ENCODE measurements around the gene IRF9. TPM values are rescaled to one million over a fixed set of nuclear protein-coding genes. Genes with fewer than 3 reads are reported as not detected.
A peak's percentile ranks its signal among the peaks of the same experiment; 100 is the strongest.

The IRF9 gene
- total and polyA plus RNA-seq, 2 of the 13 experiments (the other 11 are each of a cell fraction or from before 2014, with no cell fraction given): 14.9 to 49.7 TPM

- 0 out of 2 replicates have a peak, but pooled peaks have one; percentile 35 for TF ChIP-seq ZBTB20 (CRISPR knock-in tag; IDR thresholded peaks at IDR 0.05; ENCODE audit: borderline replicate concordance, low read depth)
- no peak; the same call in 1 of the 2 replicates for TF ChIP-seq KDM6A (CRISPR knock-in tag; IDR thresholded peaks at IDR 0.05; ENCODE audit: low read depth)
- peak; percentile 73 for TF ChIP-seq ATF2 (CRISPR knock-in tag; IDR thresholded peaks at IDR 0.05)
- TF ChIP-seq ZBTB4 (CRISPR knock-in tag; IDR thresholded peaks at IDR 0.05; ENCODE audit: borderline replicate concordance): peak; percentile 11
- no peak for TF ChIP-seq MTA3 (CRISPR knock-in tag; IDR thresholded peaks at IDR 0.05)
- TF ChIP-seq CEBPG (CRISPR knock-in tag; IDR thresholded peaks at IDR 0.05): peak; percentile 16; the same call in 1 of the 2 replicates
- TF ChIP-seq SP5 (CRISPR knock-in tag; IDR thresholded peaks at IDR 0.05; ENCODE audit: borderline replicate concordance, low read depth): peak; percentile 96
- no peak for TF ChIP-seq ZNF703 (CRISPR knock-in tag; IDR thresholded peaks at IDR 0.05; ENCODE audit: borderline replicate concordance)
- 0 out of 2 replicates have a peak, but pooled peaks have one; percentile 20 for TF ChIP-seq MEIS2 (CRISPR knock-in tag; IDR thresholded peaks at IDR 0.05)
- TF ChIP-seq RAD51 (IDR thresholded peaks at IDR 0.05; ENCODE audit: borderline replicate concordance): no peak
- TF ChIP-seq ETV6 (CRISPR knock-in tag; conservative IDR thresholded peaks at IDR 0.05): peak; percentile 93
- no peak for TF ChIP-seq NBN (conservative IDR thresholded peaks at IDR 0.05)
- no peak for TF ChIP-seq CBX2 (IDR thresholded peaks at IDR 0.05; ENCODE audit: low read depth, low read length)
- peak; percentile 36; the same call in 1 of the 2 replicates for TF ChIP-seq CBX2 (CRISPR knock-in tag; IDR thresholded peaks at IDR 0.05; ENCODE audit: low read depth)
- peak; percentile 95 for TF ChIP-seq ZNF788 (CRISPR knock-in tag; IDR thresholded peaks at IDR 0.05; ENCODE audit: borderline replicate concordance)
- no peak for TF ChIP-seq ZNF891 (CRISPR knock-in tag; IDR thresholded peaks at IDR 0.05)
- TF ChIP-seq ZNF749 (CRISPR knock-in tag; IDR thresholded peaks at IDR 0.05; ENCODE audit: borderline replicate concordance): peak; percentile 61; the same call in 1 of the 2 replicates
- TF ChIP-seq ZNF850 (CRISPR knock-in tag; conservative IDR thresholded peaks at IDR 0.05): no peak
- TF ChIP-seq CBX5 (CRISPR knock-in tag; IDR thresholded peaks at IDR 0.05; ENCODE audit: borderline replicate concordance): peak; percentile 84; the same call in 1 of the 2 replicates
- no peak for TF ChIP-seq ZFP41 (CRISPR knock-in tag; IDR thresholded peaks at IDR 0.05; ENCODE audit: borderline replicate concordance)
- TF ChIP-seq POLR2G (IDR thresholded peaks at IDR 0.05; ENCODE audit: low read depth, low read length): peak; percentile 88
- peak; percentile 6 for TF ChIP-seq ZIK1 (CRISPR knock-in tag; IDR thresholded peaks at IDR 0.05; ENCODE audit: borderline replicate concordance, low read depth)
- TF ChIP-seq TGIF2 (CRISPR knock-in tag; IDR thresholded peaks at IDR 0.05): no peak; the same call in 1 of the 2 replicates
- TF ChIP-seq ISX (CRISPR knock-in tag; conservative IDR thresholded peaks at IDR 0.05): 0 out of 2 replicates have a peak, but pooled peaks have one; percentile 94
- 0 out of 2 replicates have a peak, but pooled peaks have one; percentile 71 for TF ChIP-seq ZSCAN9 (CRISPR knock-in tag; IDR thresholded peaks at IDR 0.05; ENCODE audit: borderline replicate concordance)
- peak; percentile 98 for TF ChIP-seq SMAD1 (CRISPR knock-in tag; IDR thresholded peaks at IDR 0.05; ENCODE audit: borderline replicate concordance, low read depth)
- TF ChIP-seq ARHGAP35 (CRISPR knock-in tag; IDR thresholded peaks at IDR 0.05; ENCODE audit: borderline replicate concordance): peak; percentile 95
These were observed 25.0 kb upstream of the IRF9 start, which contains the start of gene PSME1 (continued) for GRCh38 chr14:24135834-24136683.

Data from HepG2 (cell line).